ENCODE data around the gene BTBD19. TPM values are rescaled to one million over a fixed set of nuclear protein-coding genes. Genes with fewer than 3 reads are reported as not detected.

BTBD19 gene
- total and polyA plus RNA-seq, 2 donors (not counting 1 experiment from before 2014, with no cell fraction given), result 0.75 to 2.3 TPM

DNA sequence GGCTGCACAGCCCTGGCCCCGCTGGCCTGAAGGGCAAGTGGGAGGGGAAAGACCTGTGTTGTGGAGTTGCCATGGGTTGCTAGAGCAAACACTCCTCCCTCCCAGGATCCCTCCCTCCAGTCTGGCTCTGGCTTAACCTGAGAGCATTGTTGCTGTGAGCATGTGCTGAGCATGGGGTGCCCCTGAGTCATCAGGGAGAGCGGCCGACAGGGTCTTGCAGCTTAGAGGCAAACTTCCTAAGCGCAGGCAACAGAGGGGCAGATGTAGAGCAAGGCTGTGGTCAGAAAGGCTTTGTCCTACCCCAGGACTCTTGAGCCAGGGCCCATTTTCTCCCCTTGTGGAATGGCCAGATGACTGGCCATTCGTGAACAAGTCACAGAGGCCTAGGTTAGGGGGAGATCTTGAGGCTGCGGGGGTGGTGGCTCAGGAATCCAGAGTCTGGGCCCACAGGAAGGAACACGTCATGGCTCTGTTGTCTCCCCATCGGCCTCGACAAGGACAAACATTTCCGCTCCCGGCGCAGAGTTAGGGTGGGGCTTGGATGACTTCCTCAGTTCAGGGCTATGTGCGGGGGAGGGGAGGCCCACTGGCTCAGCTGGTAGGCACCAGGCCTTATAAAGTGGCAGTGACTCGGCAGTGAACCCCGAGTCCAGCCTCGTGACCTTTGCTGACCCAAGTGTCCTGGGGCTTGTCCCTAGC is 810 bp upstream of the BTBD19 start:
- peak overlapping the region in 1 of 5 experiments; percentile 10 for H3K4me3 ChIP-seq (ENCODE audit: control extremely low read depth in 1 of 5, extremely low read depth in 1 of 5, insufficient read depth in 1 of 5, low read depth in 2 of 5, low read length in 4 of 5)
- ChIA-PET POLR2A (interaction anchor here (0.6 to 4.3 kb wide), 6 partner anchors 7 to 496 kb away, joined by 3 to 59 read pairs (median 12); partner anchors contain the start of gene PLK3), CTCF (interaction anchor here (1.7 to 3.9 kb wide), 5 partner anchors 8 to 496 kb away, joined by 6 to 40 read pairs (median 8); partner anchors contain the start of gene PLK3)
- H3K36me3 ChIP-seq (replicated peaks in 1 of 2; ENCODE audit: control extremely low read depth in 1 of 2, control insufficient read depth in 1 of 2, extremely low read depth in 1 of 2, insufficient read depth in 2 of 2, low read length in 1 of 2), result peaks cover 0 to 20% of the 10 kb centered on the region in 2 experiments
- H3K9ac ChIP-seq (ENCODE audit: low read length), result peak overlapping the region; percentile 7
- Mint-ChIP-seq H3K27ac (peak overlapping the region; percentile 99), H3K9me3 (ENCODE audit: insufficient read depth) (no peaks in the 10 kb centered on the region), H3K27me3 (no peaks in the 10 kb centered on the region), H3K4me3 (peak overlapping the region; percentile 66), H3K4me1 (peaks cover 66% of the 10 kb centered on the region)
- peak overlapping the region; percentile 30 for H2AFZ ChIP-seq (ENCODE audit: insufficient read depth, low read depth, low read length, poor library complexity, severe bottlenecking)
- H3K79me2 ChIP-seq (ENCODE audit: control insufficient read depth, insufficient read depth, low read length), result no peaks in the 10 kb centered on the region
- peak; percentile 58 for ATAC-seq (ENCODE audit: low read depth)
- TF ChIP-seq EZH2 (IDR thresholded peaks at IDR 0.05; ENCODE audit: borderline replicate concordance, insufficient read depth, low read depth, low read length, poor library complexity, severe bottlenecking), result no peak
- TF ChIP-seq, protein P1, sequence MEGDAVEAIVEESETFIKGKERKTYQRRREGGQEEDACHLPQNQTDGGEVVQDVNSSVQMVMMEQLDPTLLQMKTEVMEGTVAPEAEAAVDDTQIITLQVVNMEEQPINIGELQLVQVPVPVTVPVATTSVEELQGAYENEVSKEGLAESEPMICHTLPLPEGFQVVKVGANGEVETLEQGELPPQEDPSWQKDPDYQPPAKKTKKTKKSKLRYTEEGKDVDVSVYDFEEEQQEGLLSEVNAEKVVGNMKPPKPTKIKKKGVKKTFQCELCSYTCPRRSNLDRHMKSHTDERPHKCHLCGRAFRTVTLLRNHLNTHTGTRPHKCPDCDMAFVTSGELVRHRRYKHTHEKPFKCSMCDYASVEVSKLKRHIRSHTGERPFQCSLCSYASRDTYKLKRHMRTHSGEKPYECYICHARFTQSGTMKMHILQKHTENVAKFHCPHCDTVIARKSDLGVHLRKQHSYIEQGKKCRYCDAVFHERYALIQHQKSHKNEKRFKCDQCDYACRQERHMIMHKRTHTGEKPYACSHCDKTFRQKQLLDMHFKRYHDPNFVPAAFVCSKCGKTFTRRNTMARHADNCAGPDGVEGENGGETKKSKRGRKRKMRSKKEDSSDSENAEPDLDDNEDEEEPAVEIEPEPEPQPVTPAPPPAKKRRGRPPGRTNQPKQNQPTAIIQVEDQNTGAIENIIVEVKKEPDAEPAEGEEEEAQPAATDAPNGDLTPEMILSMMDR (IDR thresholded peaks at IDR 0.05), result no peak
- no peaks in the 10 kb centered on the region for H3K27me3 ChIP-seq (replicated peaks in 1 of 4; ENCODE audit: control extremely low read depth in 1 of 4, control insufficient read depth in 3 of 4, insufficient read depth in 4 of 4, low read length in 3 of 4)
- WGBS (ENCODE audit: insufficient coverage), result 13% methylated on average over 15 of the region's 16 CpGs
- peak overlapping the region; percentile 68 for H3K4me2 ChIP-seq (replicated peaks; ENCODE audit: low read depth, low read length, poor library complexity, severe bottlenecking)
- H3K4me1 ChIP-seq (ENCODE audit: control insufficient read depth in 2 of 2, insufficient read depth in 2 of 2, low read length in 2 of 2), result peaks cover 44 to 59% of the 10 kb centered on the region in 2 donors
- intact Hi-C loops (cut with micrococcal nuclease), result no loop called here
- peaks cover 0 to 3% (median 0%) of the 10 kb centered on the region in 3 donors for H3K9me3 ChIP-seq (ENCODE audit: control extremely low read depth in 1 of 3, control insufficient read depth in 2 of 3, insufficient read depth in 1 of 3, low read length in 2 of 3)
- DNase-seq, result peak; percentile 87
- no peaks in the 10 kb centered on the region for H4K20me1 ChIP-seq (ENCODE audit: control insufficient read depth, insufficient read depth, low read length, poor library complexity, severe bottlenecking)
- H3K27ac ChIP-seq (ENCODE audit: low read length in 2 of 2), result peak overlapping the region; percentile 91 to 95
